GM23338 (cell line): ENCODE data around the gene KIRREL3. TPM values are rescaled to one million over a fixed set of nuclear protein-coding genes. Genes with fewer than 3 reads are reported as not detected.

Experiments used
- ATAC-seq: fragments of 200-7000 bp; cut with Tn5 transposase; 3 replicates; pipeline ENCODE4 v1.9.1; 2020
- DNase-seq: peaks from one replicate; pipeline ENCODE4 v3.0.0-alpha.2; 2015; ENCODE audit warnings: low spot score
- H2AFZ ChIP-seq: fragments of 200-600 bp; sonication (generic); 2 replicates; pipeline ENCODE4 v1.8.0; 2016; ENCODE audit warnings: antibody characterized with exemption, mild to moderate bottlenecking, moderate library complexity
- H3F3A ChIP-seq: fragments of 200-600 bp; sonication (generic); replicated peaks from 2 replicates; pipeline ENCODE4 v1.8.0; 2017; ENCODE audit warnings: antibody characterized with exemption, mixed run types, low read depth
- H3K27ac ChIP-seq: fragments of 200-600 bp; sonication (generic); 2 replicates; pipeline ENCODE4 v1.6.1; 2016; ENCODE audit warnings: low read depth
- H3K27me3 ChIP-seq: fragments of 200-600 bp; sonication (generic); 2 replicates; pipeline ENCODE4 v1.8.0; 2016; ENCODE audit warnings: mild to moderate bottlenecking, mixed run types, moderate library complexity; ENCODE audit not compliant: insufficient read depth
- H3K36me3 ChIP-seq: fragments of 200-600 bp; sonication (generic); 2 replicates; pipeline ENCODE4 v1.8.0; 2016; ENCODE audit warnings: mild to moderate bottlenecking; ENCODE audit not compliant: insufficient read depth
- H3K4me1 ChIP-seq: fragments of 200-600 bp; sonication (generic); 2 replicates; pipeline ENCODE4 v1.8.0; 2016; ENCODE audit warnings: mild to moderate bottlenecking, moderate library complexity; ENCODE audit not compliant: insufficient read depth
- H3K4me2 ChIP-seq: fragments of 200-600 bp; sonication (generic); 2 replicates; pipeline ENCODE4 v1.7.1; 2017; ENCODE audit warnings: mixed run types
- H3K4me3 ChIP-seq: fragments of 200-600 bp; sonication (generic); 2 replicates; pipeline ENCODE4 v1.6.1; 2016; ENCODE audit warnings: mixed run types
- H3K79me2 ChIP-seq: fragments of 200-600 bp; sonication (generic); replicated peaks from 2 replicates; pipeline ENCODE4 v1.8.0; 2017; ENCODE audit warnings: mild to moderate bottlenecking; ENCODE audit not compliant: insufficient read depth
- H3K9me2 ChIP-seq: fragments of 200-600 bp; sonication (generic); 2 replicates; pipeline ENCODE4 v1.8.0; 2017; ENCODE audit not compliant: insufficient read depth
- H4K20me1 ChIP-seq: fragments of 200-600 bp; sonication (generic); replicated peaks from 2 replicates; pipeline ENCODE4 v1.8.0; 2017; ENCODE audit warnings: mild to moderate bottlenecking; ENCODE audit not compliant: insufficient read depth
- H3K27ac Mint-ChIP-seq: 2 replicates; pipeline ENCODE4 v1.8.0; 2020; ENCODE audit warnings: inconsistent platforms, mild to moderate bottlenecking, moderate library complexity, mixed read lengths
- H3K27me3 Mint-ChIP-seq: 3 replicates; pipeline ENCODE4 v1.8.0; 2022; ENCODE audit warnings: low read depth, mild to moderate bottlenecking, moderate library complexity, mixed read lengths, inconsistent platforms; ENCODE audit not compliant: insufficient read depth, poor library complexity
- H3K36me3 Mint-ChIP-seq: 3 replicates; pipeline ENCODE4 v1.8.0; 2021; ENCODE audit warnings: low read depth, mild to moderate bottlenecking, inconsistent platforms, moderate library complexity, mixed read lengths
- H3K4me1 Mint-ChIP-seq: 3 replicates; pipeline ENCODE4 v1.8.0; 2020; ENCODE audit warnings: mild to moderate bottlenecking, inconsistent platforms, mixed read lengths
- H3K4me3 Mint-ChIP-seq: 3 replicates; pipeline ENCODE4 v1.8.0; 2021; ENCODE audit warnings: moderate library complexity, mild to moderate bottlenecking, inconsistent platforms, mixed read lengths
- H3K9me3 Mint-ChIP-seq: 3 replicates; pipeline ENCODE4 v1.8.0; 2020; ENCODE audit warnings: moderate library complexity, mild to moderate bottlenecking, inconsistent platforms, mixed read lengths
- CREB1 ChIP-seq: fragments of 250-450 bp; sonication (Bioruptor Pico); IDR thresholded peaks from 2 replicates; pipeline ENCODE4 v1.5.0; 2020; ENCODE audit warnings: low read depth, mild to moderate bottlenecking, moderate library complexity
- NANOG ChIP-seq: IDR thresholded peaks from 2 replicates; pipeline ENCODE4 v1.6.1; 2016; ENCODE audit warnings: antibody characterized with exemption, borderline replicate concordance
- POLR2AphosphoS5 ChIP-seq: IDR thresholded peaks from 2 replicates; pipeline ENCODE4 v1.6.1; 2016; ENCODE audit warnings: antibody characterized with exemption, low read depth
- STAT1 ChIP-seq: IDR thresholded peaks from one replicate; pipeline ENCODE4 v1.6.1; 2016; ENCODE audit warnings: antibody characterized with exemption; ENCODE audit not compliant: unreplicated experiment
- ZNF114 ChIP-seq: fragments of 250-450 bp; sonication (Bioruptor Pico); IDR thresholded peaks from 2 replicates; pipeline ENCODE4 v1.5.0; 2020; ENCODE audit warnings: mild to moderate bottlenecking, moderate library complexity
- ZNF331 ChIP-seq: fragments of 250-450 bp; sonication (Bioruptor Pico); IDR thresholded peaks from 2 replicates; pipeline ENCODE4 v1.5.0; 2020; ENCODE audit warnings: low read depth, mild to moderate bottlenecking, moderate library complexity
- polyA plus RNA-seq: library from polyadenylated mRNA; unstranded; fragments of >200 nt; fragmentation: Nextera tagmentation; extraction: Ambion mirVana; gene quantifications from 2 replicates; pipeline ENCODE4 v1.2.1, GENCODE V29; 2016
- total RNA-seq: library from RNA; depleted of rRNA; stranded (reverse); fragments of >200 nt; shearing (Covaris generic); gene quantifications from 2 replicates; pipeline ENCODE4 v1.2.3, GENCODE V29; 2014
- TF ChIP-seq, protein P1 (sequence below): fragments of 250-450 bp; sonication (Bioruptor Pico); IDR thresholded peaks from 2 replicates; pipeline ENCODE4 v1.5.0; 2020; ENCODE audit warnings: mild to moderate bottlenecking, moderate library complexity
- TF ChIP-seq, protein P2 (sequence below), 2 experiments: fragments of 200-600 bp in 1 of 2; sonication (generic) in 1 of 2; conservative IDR thresholded peaks; 2 replicates each; pipeline versions ENCODE4 v1.5.1 to v1.6.1; 2016 to 2017; ENCODE audit warnings: antibody characterized with exemption in 2 of 2, low read depth in 2 of 2, mild to moderate bottlenecking in 2 of 2, moderate library complexity in 1 of 2

KIRREL3 gene
- total and polyA plus RNA-seq, 2 experiments from 2014 or later, result 0.13 to 1.5 TPM

DNA sequence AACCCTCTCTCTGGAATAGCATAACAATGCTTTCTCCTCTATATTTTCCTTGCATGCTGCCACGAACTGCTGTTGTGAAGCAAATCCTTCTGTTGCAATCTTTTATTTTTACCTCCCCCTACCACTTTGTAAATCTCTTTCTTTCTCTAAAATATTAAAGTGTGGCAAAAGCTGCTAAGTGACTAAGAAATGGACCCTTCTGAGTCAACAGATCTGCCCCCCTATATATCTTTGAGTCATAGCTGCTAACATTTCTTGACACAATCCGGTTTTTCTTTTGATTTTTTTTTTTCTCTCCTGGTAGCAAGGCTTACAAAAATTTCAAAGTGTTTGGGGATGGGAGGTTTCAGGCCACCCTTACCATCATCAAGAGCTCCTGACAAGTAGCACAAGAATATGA is 39.0 kb upstream of the KIRREL3 start (continued):
- TF ChIP-seq, protein P1, sequence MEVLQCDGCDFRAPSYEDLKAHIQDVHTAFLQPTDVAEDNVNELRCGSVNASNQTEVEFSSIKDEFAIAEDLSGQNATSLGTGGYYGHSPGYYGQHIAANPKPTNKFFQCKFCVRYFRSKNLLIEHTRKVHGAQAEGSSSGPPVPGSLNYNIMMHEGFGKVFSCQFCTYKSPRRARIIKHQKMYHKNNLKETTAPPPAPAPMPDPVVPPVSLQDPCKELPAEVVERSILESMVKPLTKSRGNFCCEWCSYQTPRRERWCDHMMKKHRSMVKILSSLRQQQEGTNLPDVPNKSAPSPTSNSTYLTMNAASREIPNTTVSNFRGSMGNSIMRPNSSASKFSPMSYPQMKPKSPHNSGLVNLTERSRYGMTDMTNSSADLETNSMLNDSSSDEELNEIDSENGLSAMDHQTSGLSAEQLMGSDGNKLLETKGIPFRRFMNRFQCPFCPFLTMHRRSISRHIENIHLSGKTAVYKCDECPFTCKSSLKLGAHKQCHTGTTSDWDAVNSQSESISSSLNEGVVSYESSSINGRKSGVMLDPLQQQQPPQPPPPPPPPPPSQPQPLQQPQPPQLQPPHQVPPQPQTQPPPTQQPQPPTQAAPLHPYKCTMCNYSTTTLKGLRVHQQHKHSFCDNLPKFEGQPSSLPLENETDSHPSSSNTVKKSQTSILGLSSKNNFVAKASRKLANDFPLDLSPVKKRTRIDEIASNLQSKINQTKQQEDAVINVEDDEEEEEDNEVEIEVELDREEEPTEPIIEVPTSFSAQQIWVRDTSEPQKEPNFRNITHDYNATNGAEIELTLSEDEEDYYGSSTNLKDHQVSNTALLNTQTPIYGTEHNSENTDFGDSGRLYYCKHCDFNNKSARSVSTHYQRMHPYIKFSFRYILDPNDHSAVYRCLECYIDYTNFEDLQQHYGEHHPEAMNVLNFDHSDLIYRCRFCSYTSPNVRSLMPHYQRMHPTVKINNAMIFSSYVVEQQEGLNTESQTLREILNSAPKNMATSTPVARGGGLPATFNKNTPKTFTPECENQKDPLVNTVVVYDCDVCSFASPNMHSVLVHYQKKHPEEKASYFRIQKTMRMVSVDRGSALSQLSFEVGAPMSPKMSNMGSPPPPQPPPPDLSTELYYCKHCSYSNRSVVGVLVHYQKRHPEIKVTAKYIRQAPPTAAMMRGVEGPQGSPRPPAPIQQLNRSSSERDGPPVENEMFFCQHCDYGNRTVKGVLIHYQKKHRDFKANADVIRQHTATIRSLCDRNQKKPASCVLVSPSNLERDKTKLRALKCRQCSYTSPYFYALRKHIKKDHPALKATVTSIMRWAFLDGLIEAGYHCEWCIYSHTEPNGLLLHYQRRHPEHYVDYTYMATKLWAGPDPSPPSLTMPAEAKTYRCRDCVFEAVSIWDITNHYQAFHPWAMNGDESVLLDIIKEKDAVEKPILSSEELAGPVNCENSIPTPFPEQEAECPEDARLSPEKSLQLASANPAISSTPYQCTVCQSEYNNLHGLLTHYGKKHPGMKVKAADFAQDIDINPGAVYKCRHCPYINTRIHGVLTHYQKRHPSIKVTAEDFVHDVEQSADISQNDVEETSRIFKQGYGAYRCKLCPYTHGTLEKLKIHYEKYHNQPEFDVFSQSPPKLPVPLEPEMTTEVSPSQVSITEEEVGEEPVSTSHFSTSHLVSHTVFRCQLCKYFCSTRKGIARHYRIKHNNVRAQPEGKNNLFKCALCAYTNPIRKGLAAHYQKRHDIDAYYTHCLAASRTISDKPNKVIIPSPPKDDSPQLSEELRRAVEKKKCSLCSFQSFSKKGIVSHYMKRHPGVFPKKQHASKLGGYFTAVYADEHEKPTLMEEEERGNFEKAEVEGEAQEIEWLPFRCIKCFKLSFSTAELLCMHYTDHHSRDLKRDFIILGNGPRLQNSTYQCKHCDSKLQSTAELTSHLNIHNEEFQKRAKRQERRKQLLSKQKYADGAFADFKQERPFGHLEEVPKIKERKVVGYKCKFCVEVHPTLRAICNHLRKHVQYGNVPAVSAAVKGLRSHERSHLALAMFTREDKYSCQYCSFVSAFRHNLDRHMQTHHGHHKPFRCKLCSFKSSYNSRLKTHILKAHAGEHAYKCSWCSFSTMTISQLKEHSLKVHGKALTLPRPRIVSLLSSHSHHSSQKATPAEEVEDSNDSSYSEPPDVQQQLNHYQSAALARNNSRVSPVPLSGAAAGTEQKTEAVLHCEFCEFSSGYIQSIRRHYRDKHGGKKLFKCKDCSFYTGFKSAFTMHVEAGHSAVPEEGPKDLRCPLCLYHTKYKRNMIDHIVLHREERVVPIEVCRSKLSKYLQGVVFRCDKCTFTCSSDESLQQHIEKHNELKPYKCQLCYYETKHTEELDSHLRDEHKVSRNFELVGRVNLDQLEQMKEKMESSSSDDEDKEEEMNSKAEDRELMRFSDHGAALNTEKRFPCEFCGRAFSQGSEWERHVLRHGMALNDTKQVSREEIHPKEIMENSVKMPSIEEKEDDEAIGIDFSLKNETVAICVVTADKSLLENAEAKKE (CRISPR knock-in tag), result no peak
- TF ChIP-seq ZNF114 (CRISPR knock-in tag) (no peak), STAT1 (no peak), NANOG (no peak), POLR2AphosphoS5 (no peak), ZNF331 (CRISPR knock-in tag) (no peak)
- TF ChIP-seq, protein P2, sequence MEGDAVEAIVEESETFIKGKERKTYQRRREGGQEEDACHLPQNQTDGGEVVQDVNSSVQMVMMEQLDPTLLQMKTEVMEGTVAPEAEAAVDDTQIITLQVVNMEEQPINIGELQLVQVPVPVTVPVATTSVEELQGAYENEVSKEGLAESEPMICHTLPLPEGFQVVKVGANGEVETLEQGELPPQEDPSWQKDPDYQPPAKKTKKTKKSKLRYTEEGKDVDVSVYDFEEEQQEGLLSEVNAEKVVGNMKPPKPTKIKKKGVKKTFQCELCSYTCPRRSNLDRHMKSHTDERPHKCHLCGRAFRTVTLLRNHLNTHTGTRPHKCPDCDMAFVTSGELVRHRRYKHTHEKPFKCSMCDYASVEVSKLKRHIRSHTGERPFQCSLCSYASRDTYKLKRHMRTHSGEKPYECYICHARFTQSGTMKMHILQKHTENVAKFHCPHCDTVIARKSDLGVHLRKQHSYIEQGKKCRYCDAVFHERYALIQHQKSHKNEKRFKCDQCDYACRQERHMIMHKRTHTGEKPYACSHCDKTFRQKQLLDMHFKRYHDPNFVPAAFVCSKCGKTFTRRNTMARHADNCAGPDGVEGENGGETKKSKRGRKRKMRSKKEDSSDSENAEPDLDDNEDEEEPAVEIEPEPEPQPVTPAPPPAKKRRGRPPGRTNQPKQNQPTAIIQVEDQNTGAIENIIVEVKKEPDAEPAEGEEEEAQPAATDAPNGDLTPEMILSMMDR (conservative IDR thresholded peaks at IDR 0.05; ENCODE audit: low read depth in 2 of 2), result no peak

DNA sequence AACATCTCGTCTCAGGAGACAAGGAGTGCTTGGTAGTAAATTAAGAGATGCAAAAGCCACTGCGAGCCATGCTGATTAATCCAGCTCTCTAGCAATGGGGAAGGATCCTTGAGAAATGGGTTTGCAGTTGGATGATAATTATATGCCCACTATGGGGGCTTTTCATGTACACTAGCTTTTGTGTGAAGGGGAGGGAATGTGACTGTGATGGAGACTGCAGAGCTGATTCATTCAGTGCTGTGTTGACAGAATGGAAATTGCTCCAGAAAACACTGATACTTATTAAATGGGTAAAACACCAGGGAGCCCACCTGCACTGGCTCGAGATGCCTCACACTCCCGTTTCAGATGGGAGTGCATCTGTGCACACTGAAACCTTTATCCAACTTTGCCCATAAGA is 37.0 kb upstream of the KIRREL3 start:
- H3K9me3 Mint-ChIP-seq, result no peaks in the 10 kb centered on the region
- no peak overlapping the region for H3K27ac Mint-ChIP-seq
- ATAC-seq (no peak), DNase-seq (no peak)
- Histone ChIP-seq H3K4me3 (no peak overlapping the region), H3K27ac (no peak overlapping the region), H3K36me3 (no peaks in the 10 kb centered on the region), H2AFZ (0 out of 2 replicates have a peak overlapping the region, but pooled peaks have one; percentile 18), H3K27me3 (no peaks in the 10 kb centered on the region), H3K79me2 (no peaks in the 10 kb centered on the region), H3F3A (no peaks in the 10 kb centered on the region), H4K20me1 (no peaks in the 10 kb centered on the region), H3K9me2 (peaks cover 4% of the 10 kb centered on the region; the same call in 1 of the 2 replicates), H3K4me2 (no peak overlapping the region), H3K4me1 (peaks cover 9% of the 10 kb centered on the region; the same call in 1 of the 2 replicates)
- H3K4me1 Mint-ChIP-seq, result peaks cover 29% of the 10 kb centered on the region
- no peaks in the 10 kb centered on the region for H3K27me3 Mint-ChIP-seq
- H3K4me3 Mint-ChIP-seq, result no peak overlapping the region
- no peaks in the 10 kb centered on the region for H3K36me3 Mint-ChIP-seq
- TF ChIP-seq, protein P1 (CRISPR knock-in tag), result no peak
- TF ChIP-seq STAT1 (no peak), CREB1 (CRISPR knock-in tag) (no peak), ZNF331 (CRISPR knock-in tag) (no peak), NANOG (no peak), ZNF114 (CRISPR knock-in tag) (no peak)
